ENCODE measurements around the gene ACSL3.

Gene ACSL3

GRCh38 chr2:222949073-222949472 lies 88.2 kb downstream of the ACSL3 start:
- H3K9me3 ChIP-seq (ENCODE audit: control insufficient read depth, low read depth, low read length) = no peaks in the 10 kb centered on the region
- no peak overlapping the region for H3K27ac ChIP-seq (ENCODE audit: low read length)
- H3K9ac ChIP-seq (ENCODE audit: low read length) = no peak overlapping the region
- peaks cover 13% of the 10 kb centered on the region for H3K4me1 ChIP-seq (ENCODE audit: control insufficient read depth, low read depth, low read length)
- no peaks in the 10 kb centered on the region for H3K36me3 ChIP-seq (ENCODE audit: control insufficient read depth, low read depth, low read length)
- H3K27me3 ChIP-seq (ENCODE audit: control insufficient read depth, insufficient read depth, low read length) = no peaks in the 10 kb centered on the region
- H3K4me3 ChIP-seq (ENCODE audit: low read length) = no peak overlapping the region

GRCh38 chr2:222949690-222950323 lies 89.0 kb downstream of the ACSL3 start:
- Histone ChIP-seq H3K9me3 (ENCODE audit: control insufficient read depth, low read depth, low read length) (no peaks in the 10 kb centered on the region), H3K36me3 (ENCODE audit: control insufficient read depth, low read depth, low read length) (no peaks in the 10 kb centered on the region), H3K4me1 (ENCODE audit: control insufficient read depth, low read depth, low read length) (peaks cover 6% of the 10 kb centered on the region), H3K4me3 (ENCODE audit: low read length) (no peak overlapping the region), H3K9ac (ENCODE audit: low read length) (no peak overlapping the region), H3K27ac (ENCODE audit: low read length) (no peak overlapping the region), H3K27me3 (ENCODE audit: control insufficient read depth, insufficient read depth, low read length) (no peaks in the 10 kb centered on the region)

- no peak overlapping the region for H3K27ac ChIP-seq (ENCODE audit: low read length)
- H3K9ac ChIP-seq (ENCODE audit: low read length) = no peak overlapping the region
- H3K9me3 ChIP-seq (ENCODE audit: control insufficient read depth, low read depth, low read length) = no peaks in the 10 kb centered on the region
- no peaks in the 10 kb centered on the region for H3K36me3 ChIP-seq (ENCODE audit: control insufficient read depth, low read depth, low read length)
- H3K4me3 ChIP-seq (ENCODE audit: low read length) = no peak overlapping the region
- H3K27me3 ChIP-seq (ENCODE audit: control insufficient read depth, insufficient read depth, low read length) = no peaks in the 10 kb centered on the region
- H3K4me1 ChIP-seq (ENCODE audit: control insufficient read depth, low read depth, low read length) = no peaks in the 10 kb centered on the region
Observed at GRCh38 chr2:222950638-222951285, 89.9 kb downstream of the ACSL3 start.

GRCh38 chr2:222952204-222952603 lies 91.4 kb downstream of the ACSL3 start:
- H3K27ac ChIP-seq (ENCODE audit: low read length) = no peak overlapping the region
- H3K4me1 ChIP-seq (ENCODE audit: control insufficient read depth, low read depth, low read length) = no peaks in the 10 kb centered on the region
- no peak overlapping the region for H3K4me3 ChIP-seq (ENCODE audit: low read length)
- H3K36me3 ChIP-seq (ENCODE audit: control insufficient read depth, low read depth, low read length) = no peaks in the 10 kb centered on the region
- H3K9me3 ChIP-seq (ENCODE audit: control insufficient read depth, low read depth, low read length) = no peaks in the 10 kb centered on the region
- no peaks in the 10 kb centered on the region for H3K27me3 ChIP-seq (ENCODE audit: control insufficient read depth, insufficient read depth, low read length)
- H3K9ac ChIP-seq (ENCODE audit: low read length) = no peak overlapping the region

- Histone ChIP-seq H3K9ac (ENCODE audit: low read length) (no peak overlapping the region), H3K9me3 (ENCODE audit: control insufficient read depth, low read depth, low read length) (no peaks in the 10 kb centered on the region), H3K27me3 (ENCODE audit: control insufficient read depth, insufficient read depth, low read length) (no peaks in the 10 kb centered on the region), H3K4me3 (ENCODE audit: low read length) (no peak overlapping the region), H3K36me3 (ENCODE audit: control insufficient read depth, low read depth, low read length) (no peaks in the 10 kb centered on the region), H3K27ac (ENCODE audit: low read length) (no peak overlapping the region), H3K4me1 (ENCODE audit: control insufficient read depth, low read depth, low read length) (no peaks in the 10 kb centered on the region)
Observed at GRCh38 chr2:222955008-222955407, 94.2 kb downstream of the ACSL3 start.

GRCh38 chr2:222959358-222959757 lies 98.5 kb downstream of the ACSL3 start:
- H3K4me1 ChIP-seq (ENCODE audit: control insufficient read depth, low read depth, low read length) = no peaks in the 10 kb centered on the region
- no peak overlapping the region for H3K27ac ChIP-seq (ENCODE audit: low read length)
- no peaks in the 10 kb centered on the region for H3K27me3 ChIP-seq (ENCODE audit: control insufficient read depth, insufficient read depth, low read length)
- no peaks in the 10 kb centered on the region for H3K36me3 ChIP-seq (ENCODE audit: control insufficient read depth, low read depth, low read length)
- H3K9ac ChIP-seq (ENCODE audit: low read length) = no peak overlapping the region
- H3K4me3 ChIP-seq (ENCODE audit: low read length) = no peak overlapping the region
- no peaks in the 10 kb centered on the region for H3K9me3 ChIP-seq (ENCODE audit: control insufficient read depth, low read depth, low read length)

GRCh38 chr2:222960126-222960525 lies 99.3 kb downstream of the ACSL3 start:
- H3K9me3 ChIP-seq (ENCODE audit: control insufficient read depth, low read depth, low read length) = no peaks in the 10 kb centered on the region
- no peak overlapping the region for H3K27ac ChIP-seq (ENCODE audit: low read length)
- no peak overlapping the region for H3K4me3 ChIP-seq (ENCODE audit: low read length)
- no peaks in the 10 kb centered on the region for H3K27me3 ChIP-seq (ENCODE audit: control insufficient read depth, insufficient read depth, low read length)
- no peaks in the 10 kb centered on the region for H3K36me3 ChIP-seq (ENCODE audit: control insufficient read depth, low read depth, low read length)
- no peak overlapping the region for H3K9ac ChIP-seq (ENCODE audit: low read length)
- no peaks in the 10 kb centered on the region for H3K4me1 ChIP-seq (ENCODE audit: control insufficient read depth, low read depth, low read length)

- no peaks in the 10 kb centered on the region for H3K27me3 ChIP-seq (ENCODE audit: control insufficient read depth, insufficient read depth, low read length)
- no peaks in the 10 kb centered on the region for H3K4me1 ChIP-seq (ENCODE audit: control insufficient read depth, low read depth, low read length)
- H3K27ac ChIP-seq (ENCODE audit: low read length) = no peak overlapping the region
- H3K4me3 ChIP-seq (ENCODE audit: low read length) = no peak overlapping the region
- H3K9ac ChIP-seq (ENCODE audit: low read length) = no peak overlapping the region
- H3K36me3 ChIP-seq (ENCODE audit: control insufficient read depth, low read depth, low read length) = no peaks in the 10 kb centered on the region
- no peaks in the 10 kb centered on the region for H3K9me3 ChIP-seq (ENCODE audit: control insufficient read depth, low read depth, low read length)
Observed at GRCh38 chr2:222963641-222964040, 102.8 kb downstream of the ACSL3 start.

- Histone ChIP-seq H3K36me3 (ENCODE audit: control insufficient read depth, low read depth, low read length) (no peaks in the 10 kb centered on the region), H3K27me3 (ENCODE audit: control insufficient read depth, insufficient read depth, low read length) (no peaks in the 10 kb centered on the region), H3K27ac (ENCODE audit: low read length) (no peak overlapping the region), H3K4me1 (ENCODE audit: control insufficient read depth, low read depth, low read length) (no peaks in the 10 kb centered on the region), H3K9me3 (ENCODE audit: control insufficient read depth, low read depth, low read length) (no peaks in the 10 kb centered on the region), H3K4me3 (ENCODE audit: low read length) (no peak overlapping the region), H3K9ac (ENCODE audit: low read length) (no peak overlapping the region)
Observed at GRCh38 chr2:222964376-222965031, 103.7 kb downstream of the ACSL3 start.

GRCh38 chr2:222965555-222965954 lies 104.7 kb downstream of the ACSL3 start:
- Histone ChIP-seq H3K36me3 (ENCODE audit: control insufficient read depth, low read depth, low read length) (no peaks in the 10 kb centered on the region), H3K4me3 (ENCODE audit: low read length) (no peak overlapping the region), H3K9ac (ENCODE audit: low read length) (no peak overlapping the region), H3K27me3 (ENCODE audit: control insufficient read depth, insufficient read depth, low read length) (no peaks in the 10 kb centered on the region), H3K27ac (ENCODE audit: low read length) (no peak overlapping the region), H3K4me1 (ENCODE audit: control insufficient read depth, low read depth, low read length) (no peaks in the 10 kb centered on the region), H3K9me3 (ENCODE audit: control insufficient read depth, low read depth, low read length) (no peaks in the 10 kb centered on the region)

GRCh38 chr2:222968550-222969155 lies 107.8 kb downstream of the ACSL3 start:
- no peak overlapping the region for H3K4me3 ChIP-seq (ENCODE audit: low read length)
- H3K27ac ChIP-seq (ENCODE audit: low read length) = no peak overlapping the region
- no peaks in the 10 kb centered on the region for H3K36me3 ChIP-seq (ENCODE audit: control insufficient read depth, low read depth, low read length)
- H3K27me3 ChIP-seq (ENCODE audit: control insufficient read depth, insufficient read depth, low read length) = peaks cover 6% of the 10 kb centered on the region
- no peak overlapping the region for H3K9ac ChIP-seq (ENCODE audit: low read length)
- H3K4me1 ChIP-seq (ENCODE audit: control insufficient read depth, low read depth, low read length) = peaks cover 4% of the 10 kb centered on the region
- H3K9me3 ChIP-seq (ENCODE audit: control insufficient read depth, low read depth, low read length) = no peaks in the 10 kb centered on the region

All from iPS-18a (cell line).